Fibroblast of skin of right quadriceps (primary cell): Measurements from ENCODE around the gene EFCAB8.

Source experiments
- DNase-seq: peaks from one replicate; pipeline ENCODE4 v3.0.0-alpha.2; 2013

The EFCAB8 gene

GRCh38 chr20:32989507-32990283 lies 131.0 kb downstream of the EFCAB8 start:
- DNase-seq, result no peak

- no peak for DNase-seq
Observed at GRCh38 chr20:32990426-32990825, 131.7 kb downstream of the EFCAB8 start.

- DNase-seq, result no peak
Observed at GRCh38 chr20:32991383-32991782, 132.7 kb downstream of the EFCAB8 start.

GRCh38 chr20:32991792-32992641 lies 133.3 kb downstream of the EFCAB8 start:
- no peak for DNase-seq

- no peak for DNase-seq
Observed at GRCh38 chr20:32993496-32994050, 134.8 kb downstream of the EFCAB8 start.

GRCh38 chr20:32995802-32996201 lies 137.1 kb downstream of the EFCAB8 start:
- no peak for DNase-seq

GRCh38 chr20:32997431-32997830 lies 138.7 kb downstream of the EFCAB8 start:
- no peak for DNase-seq

GRCh38 chr20:32999603-33000250 lies 141.0 kb downstream of the EFCAB8 start:
- DNase-seq, result no peak

- no peak for DNase-seq
Observed at GRCh38 chr20:33000802-33001466, 142.2 kb downstream of the EFCAB8 start.

- no peak for DNase-seq
Observed at GRCh38 chr20:33002087-33002808, 143.5 kb downstream of the EFCAB8 start.

GRCh38 chr20:33004141-33004751 lies 145.5 kb downstream of the EFCAB8 start, which contains the start of gene SUN5:
SUN5 (minus strand) TSS chr20:33004433; CDS start chr20:33004340, 93 bp downstream.
- no peak for DNase-seq

GRCh38 chr20:33005132-33005566 lies 146.4 kb downstream of the EFCAB8 start:
- no peak for DNase-seq

- no peak for DNase-seq
Observed at GRCh38 chr20:33005908-33006775, 147.4 kb downstream of the EFCAB8 start.

- no peak for DNase-seq
Observed at GRCh38 chr20:33006776-33007375, 148.2 kb downstream of the EFCAB8 start.

GRCh38 chr20:33007376-33008335 lies 148.9 kb downstream of the EFCAB8 start, which contains the start of gene BPIFB2:
BPIFB2 (plus strand) TSS chr20:33007704; CDS start chr20:33008575, 871 bp downstream.
- DNase-seq, result no peak

- DNase-seq, result no peak
Observed at GRCh38 chr20:33008336-33009213, 149.9 kb downstream of the EFCAB8 start.
